NCI-H2196 treated with DMSO at 0.1 percent for 48 hours (cell line): Measurements from ENCODE around the gene MET.

Source experiments
- DNase-seq: peaks from one replicate; lab custom pipeline; 2025; ENCODE audit not compliant: unreplicated experiment; lab: John Stamatoyannopoulos, UW

The MET gene

GRCh38 chr7:116726149-116726548 lies 54.2 kb downstream of the MET start:
- no peak for DNase-seq

GRCh38 chr7:116726713-116727431 lies 54.9 kb downstream of the MET start:
- no peak for DNase-seq

- no peak for DNase-seq
Observed at GRCh38 chr7:116727432-116728009, 55.5 kb downstream of the MET start.

GRCh38 chr7:116728413-116728812 lies 56.4 kb downstream of the MET start:
- DNase-seq = no peak

DNA sequence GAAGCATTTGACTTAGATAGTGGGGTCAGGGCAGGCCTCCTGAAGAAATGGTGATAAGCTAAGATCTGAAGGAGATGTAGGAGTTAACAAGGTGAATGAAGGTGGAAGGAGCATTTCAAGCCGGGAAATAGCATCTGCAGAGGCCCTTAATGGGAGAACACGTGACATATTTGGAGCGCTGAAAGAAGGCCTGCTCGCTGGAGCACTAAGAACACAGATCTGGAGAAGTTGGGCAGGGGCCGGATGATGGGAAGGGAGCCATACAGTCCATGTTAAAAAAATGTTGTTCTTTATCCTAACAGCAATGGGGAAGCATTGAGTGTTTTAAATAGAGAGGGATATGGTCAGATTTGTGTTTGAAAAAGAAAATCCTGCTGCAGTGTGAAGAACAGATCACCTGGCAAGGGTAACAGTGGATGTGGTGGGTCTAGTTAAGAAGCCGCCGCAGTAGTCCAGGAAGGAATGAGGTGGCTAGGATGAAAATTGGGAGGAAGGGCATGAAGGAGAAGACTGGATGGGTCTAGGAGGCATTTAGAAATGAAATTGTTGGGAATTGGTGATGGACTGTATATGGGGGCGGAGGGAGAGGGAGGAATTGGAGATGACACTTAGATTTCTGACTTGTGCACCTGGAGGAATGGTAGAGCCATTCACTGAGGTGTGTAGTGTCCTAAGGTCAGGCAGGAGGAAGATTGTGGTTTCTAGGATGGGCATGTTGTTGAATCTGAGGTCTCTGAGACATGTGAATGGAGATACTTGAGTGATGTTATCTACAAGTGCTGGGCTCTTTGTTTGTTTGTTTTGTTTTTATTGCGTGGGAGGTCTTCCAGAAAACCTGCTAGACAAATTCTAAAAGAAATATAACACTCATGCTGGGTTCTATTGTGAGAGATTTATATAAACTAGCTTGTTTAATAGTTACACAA lies 58.4 kb downstream of the MET start:
- no peak for DNase-seq

DNA sequence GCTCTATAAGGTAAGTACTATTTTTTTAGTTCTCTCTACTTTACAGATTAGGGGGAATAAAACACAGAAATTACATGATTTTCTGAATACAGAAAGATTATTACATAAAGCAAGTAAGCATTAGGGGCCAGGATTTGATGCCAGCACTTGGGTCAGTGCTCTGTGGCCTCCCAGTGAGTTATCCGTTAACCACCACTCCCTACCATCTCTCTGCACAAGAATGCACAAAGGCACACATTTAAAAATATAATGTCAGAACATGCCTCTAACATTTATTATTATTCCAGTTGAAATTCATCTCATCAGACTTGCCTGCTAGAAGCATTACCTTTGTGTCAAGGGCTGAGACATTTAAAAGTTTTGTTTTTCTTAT lies 59.0 kb downstream of the MET start:
- no peak for DNase-seq

GRCh38 chr7:116731445-116732335 lies 59.7 kb downstream of the MET start:
- no peak for DNase-seq

- no peak for DNase-seq
Observed at GRCh38 chr7:116732788-116733694, 61.0 kb downstream of the MET start.

DNA sequence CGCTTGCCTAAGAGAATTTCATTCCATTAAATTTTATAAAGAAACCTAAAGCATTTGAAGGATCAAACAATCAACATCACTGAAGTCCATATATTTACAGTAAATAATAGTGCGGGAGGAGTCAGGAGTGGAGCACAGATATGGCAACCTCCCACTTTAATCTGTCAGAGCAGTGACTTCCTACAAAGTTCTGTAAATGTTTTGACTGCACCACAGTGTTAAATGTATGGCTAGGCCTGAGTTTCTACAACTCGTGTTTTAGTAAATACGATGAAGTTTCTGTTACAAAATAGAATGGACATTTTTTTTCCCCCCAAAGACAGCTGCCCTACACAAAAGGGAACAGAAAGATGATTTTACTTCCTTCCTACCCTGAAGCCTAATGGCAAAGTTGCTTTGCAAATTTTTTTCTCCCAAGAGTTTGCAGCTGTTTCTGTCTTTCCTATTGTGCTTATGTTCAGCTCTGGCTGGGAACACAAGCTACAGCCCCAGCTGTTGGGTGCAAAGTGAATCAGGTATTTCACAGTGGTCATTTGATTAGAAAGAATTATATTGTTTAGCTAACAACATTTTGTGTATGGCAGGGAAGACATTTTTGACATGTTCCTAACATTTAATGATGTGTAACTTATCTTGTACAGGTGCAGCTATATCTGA lies 62.1 kb downstream of the MET start:
- DNase-seq = no peak

- no peak for DNase-seq
Observed at GRCh38 chr7:116734710-116735109, 62.7 kb downstream of the MET start.

- no peak for DNase-seq
Observed at GRCh38 chr7:116736927-116737715, 65.1 kb downstream of the MET start.

- DNase-seq = no peak
Observed at GRCh38 chr7:116738378-116738777, 66.4 kb downstream of the MET start.

DNA sequence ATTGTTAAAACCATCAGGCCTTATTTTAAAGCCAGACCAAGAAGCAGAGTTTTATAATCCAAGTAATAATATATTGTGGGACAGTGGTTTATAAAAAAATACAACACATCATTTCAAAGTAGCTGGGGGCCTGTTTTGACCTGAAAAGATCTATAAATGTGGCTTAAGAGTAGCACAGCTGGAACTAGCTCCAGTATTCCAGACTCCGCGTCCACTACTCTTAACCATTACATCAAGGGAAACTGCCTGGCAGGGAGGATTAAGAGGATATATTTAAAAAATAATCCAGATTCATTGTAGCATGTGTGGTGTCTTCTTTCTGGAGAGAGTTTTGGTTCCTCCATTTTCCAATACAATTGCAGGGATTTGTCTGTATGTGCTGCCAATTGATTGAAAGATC lies 67.3 kb downstream of the MET start:
- DNase-seq = no peak

DNA sequence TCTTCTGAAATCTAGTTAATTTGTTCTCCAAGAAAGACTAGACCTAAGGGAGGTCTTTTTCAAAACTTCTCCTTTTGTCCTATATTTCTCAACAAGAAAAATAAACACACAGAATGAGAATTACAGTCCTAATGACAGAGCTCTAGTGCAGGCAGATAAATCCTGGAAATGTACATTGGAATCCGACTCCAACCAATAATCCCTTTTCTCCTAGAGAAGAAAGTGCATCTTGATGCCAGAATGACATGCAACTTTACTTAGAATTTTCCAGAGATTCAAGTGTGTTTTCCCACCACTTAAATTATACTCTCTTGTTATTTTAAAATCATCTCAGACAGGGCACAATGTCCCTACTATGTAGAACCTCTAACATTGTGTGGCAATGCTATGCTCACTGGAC lies 68.2 kb downstream of the MET start:
- no peak for DNase-seq

- no peak for DNase-seq
Observed at GRCh38 chr7:116740755-116741462, 68.9 kb downstream of the MET start.

- DNase-seq = no peak
Observed at GRCh38 chr7:116741625-116742316, 69.8 kb downstream of the MET start.

- DNase-seq = no peak
Observed at GRCh38 chr7:116742641-116743040, 70.6 kb downstream of the MET start.
